NCI-H1105 (cell line): ENCODE results near the gene TEC.
"Not testable (repeated sequence)": the region's sequence is repeated elsewhere in the genome, so short reads cannot be mapped to it uniquely, and the experiment has no call there.

ENCODE experiments used
- DNase-seq: peaks from one replicate; lab custom pipeline; 2025; lab: John Stamatoyannopoulos, UW

The TEC gene

GRCh38 chr4:48242511-48243195 lies 27.0 kb downstream of the TEC start:
- no peak for DNase-seq

- no peak for DNase-seq
Measured at GRCh38 chr4:48241731-48242130, 27.9 kb downstream of the TEC start.

- no peak for DNase-seq
Measured at GRCh38 chr4:48237996-48238645, 31.5 kb downstream of the TEC start.

- DNase-seq, result no peak
Measured at GRCh38 chr4:48235050-48235449, 34.6 kb downstream of the TEC start.

- no peak for DNase-seq
Measured at GRCh38 chr4:48234575-48234974, 35.1 kb downstream of the TEC start.

GRCh38 chr4:48228949-48229348 lies 40.7 kb downstream of the TEC start:
- no peak for DNase-seq

- no peak for DNase-seq
Measured at GRCh38 chr4:48227662-48228061, 42.0 kb downstream of the TEC start.

GRCh38 chr4:48226199-48226598 lies 43.4 kb downstream of the TEC start:
- DNase-seq, result no peak

- no peak for DNase-seq
Measured at GRCh38 chr4:48225368-48226141, 44.1 kb downstream of the TEC start.

- no peak for DNase-seq
Measured at GRCh38 chr4:48224606-48225005, 45.0 kb downstream of the TEC start.

- no peak for DNase-seq
Measured at GRCh38 chr4:48223633-48224295, 45.9 kb downstream of the TEC start.

- DNase-seq, result no peak
Measured at GRCh38 chr4:48222491-48222890, 47.1 kb downstream of the TEC start.

- not testable (repeated sequence) for DNase-seq
Measured at GRCh38 chr4:48219430-48219829, 50.2 kb downstream of the TEC start.

GRCh38 chr4:48216563-48216962 lies 53.1 kb downstream of the TEC start:
- DNase-seq, result no peak

- DNase-seq, result no peak
Measured at GRCh38 chr4:48215977-48216376, 53.7 kb downstream of the TEC start.

- DNase-seq, result no peak
Measured at GRCh38 chr4:48212165-48212564, 57.5 kb downstream of the TEC start.

GRCh38 chr4:48210966-48211328 lies 58.7 kb downstream of the TEC start:
- no peak for DNase-seq

GRCh38 chr4:48205626-48206025 lies 64.0 kb downstream of the TEC start:
- no peak for DNase-seq

GRCh38 chr4:48205107-48205506 lies 64.5 kb downstream of the TEC start:
- DNase-seq, result no peak

- no peak for DNase-seq
Measured at GRCh38 chr4:48203819-48204218, 65.8 kb downstream of the TEC start.

- DNase-seq, result no peak
Measured at GRCh38 chr4:48197643-48198237, 71.9 kb downstream of the TEC start.
